Uterus (tissue), 4 donors: ENCODE results near the gene CEBPE. TPM values are rescaled to one million over a fixed set of nuclear protein-coding genes. Genes with fewer than 3 reads are reported as not detected.

Experiments used
- DNase-seq, 2 donors: peaks; one replicate each; pipeline ENCODE4 v3.0.0-alpha.2; 2019 to 2020
- H3K27ac ChIP-seq, 2 donors: fragments of 200-600 bp; sonication (generic); 1 replicate in 1 of 2; 2 replicates in 1 of 2; pipeline ENCODE4 v1.5.1; 2016 to 2018
- H3K27me3 ChIP-seq, 2 donors: fragments of 200-600 bp; sonication (generic); one replicate each; pipeline ENCODE4 v1.5.1; 2018 to 2019; ENCODE audit warnings: control low read depth in 1 of 2
- H3K36me3 ChIP-seq, 2 donors: fragments of 200-600 bp; sonication (generic); one replicate each; pipeline ENCODE4 v1.5.1; 2019; ENCODE audit warnings: control low read depth in 1 of 2
- H3K4me1 ChIP-seq, 2 donors: fragments of 200-600 bp; sonication (generic); one replicate each; pipeline ENCODE4 v1.5.1; 2018 to 2019; ENCODE audit warnings: control low read depth in 1 of 2
- H3K4me3 ChIP-seq, 2 donors: fragments of 200-600 bp; sonication (generic); 1 replicate in 1 of 2; 2 replicates in 1 of 2; pipeline ENCODE4 v1.5.1; 2018 to 2019; ENCODE audit warnings: mild to moderate bottlenecking in 1 of 2
- H3K9me3 ChIP-seq, 2 donors: fragments of 200-600 bp; sonication (generic); one replicate each; pipeline ENCODE4 v1.5.1; 2019; ENCODE audit warnings: control low read depth in 1 of 2
- CTCF ChIP-seq, 4 experiments: fragments of 200-600 bp in 2 of 4; fragments of 450-650 bp in 2 of 4; sonication (generic) in 2 of 4; IDR thresholded peaks; one replicate each; pipeline ENCODE4 v1.5.1; 2016 to 2019; ENCODE audit warnings: antibody characterized with exemption in 4 of 4, mild to moderate bottlenecking in 2 of 4, moderate library complexity in 1 of 4
- POLR2A ChIP-seq, 2 donors: fragments of 450-650 bp; IDR thresholded peaks; one replicate each; pipeline ENCODE4 v1.6.1; 2016; ENCODE audit warnings: antibody characterized with exemption in 2 of 2, mild to moderate bottlenecking in 1 of 2, moderate library complexity in 1 of 2
- intact Hi-C: fragments of 100-400 bp; cut with DNase I; formaldehyde crosslinking; loops from one replicate; pipeline ENCODE4 v1.15.1; 2023; ENCODE audit warnings: low total_unique reads
- total RNA-seq, 4 donors: library from RNA; depleted of rRNA in 3 of 4; stranded (reverse); fragments of >200 nt in 3 of 4; gene quantifications; one replicate each; pipeline versions ENCODE4 v1.1.0 to v1.2.4, GENCODE V29; 2014 to 2023
- donor health status: DM: yes; HTN: yes; CAD: no.

Gene CEBPE
- total RNA-seq, 4 donors from 2014 or later, result not detected

DNA sequence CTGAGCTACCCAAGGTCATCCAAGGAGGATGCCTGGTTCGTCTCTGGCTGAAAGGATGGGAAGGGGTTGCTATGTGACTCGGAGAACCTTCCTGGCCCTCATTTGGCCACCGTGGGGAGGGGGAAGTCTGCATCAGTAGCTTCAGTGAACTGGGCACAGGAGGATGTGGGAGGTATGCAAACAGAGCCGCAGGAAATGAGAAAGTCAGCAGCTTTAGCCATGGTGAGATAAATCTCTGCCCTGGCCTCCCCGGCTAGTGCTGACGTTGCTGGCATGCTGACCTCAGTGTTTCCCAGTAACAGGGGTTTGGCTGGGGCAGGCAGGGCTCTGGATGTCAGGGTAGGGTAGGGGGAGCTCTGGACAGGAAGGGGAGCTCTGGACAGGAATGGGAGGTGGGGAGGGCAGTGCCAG, 2.3 kb upstream of the CEBPE start:
- Histone ChIP-seq H3K36me3 (no peaks in the 10 kb centered on the region), H3K9me3 (no peaks in the 10 kb centered on the region), H3K4me3 (no peak overlapping the region), H3K4me1 (peaks cover 0 to 4% of the 10 kb centered on the region in 2 donors), H3K27me3 (no peaks in the 10 kb centered on the region), H3K27ac (peak overlapping the region; percentile 77 to 83)
- intact Hi-C loops, result no loop called here
- TF ChIP-seq CTCF (IDR thresholded peaks at IDR 0.05) (no peak), POLR2A (IDR thresholded peaks at IDR 0.05) (no peak)
- peak; percentile 74 to 84 for DNase-seq

GRCh38 chr14:23120541-23121251, 1.6 kb upstream of the CEBPE start:
- Histone ChIP-seq H3K27ac (peak overlapping the region; percentile 77 to 83), H3K36me3 (no peaks in the 10 kb centered on the region), H3K4me3 (no peak overlapping the region)

DNA sequence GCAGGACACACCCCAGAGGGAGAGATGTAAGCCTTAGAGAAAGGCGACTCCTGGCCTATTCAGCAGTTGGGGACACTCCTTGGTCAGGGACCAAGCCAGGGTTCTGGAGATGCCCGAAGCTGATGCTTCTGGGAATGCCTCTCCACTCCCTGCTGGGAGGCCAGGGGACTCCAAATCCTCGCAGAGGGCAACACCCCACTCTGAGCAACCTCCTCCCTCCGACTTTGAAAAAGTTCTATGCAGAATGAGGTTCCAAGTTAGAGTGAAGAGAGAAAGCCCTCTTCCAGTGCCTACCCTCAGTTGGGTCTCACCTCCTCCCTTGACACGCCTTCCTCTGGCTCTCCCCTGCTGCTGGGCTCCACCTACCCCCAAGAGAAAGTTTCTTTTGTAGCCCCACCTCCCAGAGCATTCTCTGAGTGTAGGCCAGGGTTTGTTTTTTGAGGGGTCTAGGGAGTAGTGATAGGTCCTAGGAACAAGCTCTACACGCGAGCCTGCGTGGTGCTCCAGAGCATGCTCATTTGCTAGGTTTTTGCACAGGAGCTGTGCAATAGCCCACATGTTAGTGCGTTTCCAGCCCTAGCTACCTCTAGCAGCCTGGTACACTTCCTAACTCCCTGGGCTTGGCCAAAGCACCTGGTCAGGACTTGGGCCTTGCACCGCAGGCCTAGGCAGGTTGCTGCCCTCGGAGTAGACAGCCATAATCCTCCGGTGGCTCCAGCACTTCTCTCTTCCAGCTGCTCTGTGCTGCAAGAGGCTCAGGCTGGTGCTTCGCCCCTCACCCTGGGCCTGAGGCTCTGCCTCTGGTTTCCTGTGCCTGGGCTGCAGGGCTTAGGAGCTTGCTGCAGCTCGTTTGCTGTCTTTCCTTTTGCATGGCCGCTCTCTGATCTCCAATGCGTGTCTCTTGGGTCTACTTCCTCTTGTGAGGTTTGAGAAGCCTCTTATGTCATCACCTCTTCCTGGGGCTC, 590 bp upstream of the CEBPE start:
- DNase-seq, result no peak
- no peaks in the 10 kb centered on the region for H3K9me3 ChIP-seq
- H3K4me1 ChIP-seq, result peaks cover 0 to 4% of the 10 kb centered on the region in 2 donors
- H3K27me3 ChIP-seq, result no peaks in the 10 kb centered on the region
- TF ChIP-seq POLR2A (IDR thresholded peaks at IDR 0.05), result no peak
- no peak for TF ChIP-seq CTCF (IDR thresholded peaks at IDR 0.05)
- H3K4me3 ChIP-seq, result no peak overlapping the region
- H3K27ac ChIP-seq, result no peak overlapping the region
- intact Hi-C loops, result loop anchor here (2.0 kb wide), 1 partner anchor 67 kb away; no protein-coding TSS in a partner anchor
- no peaks in the 10 kb centered on the region for H3K36me3 ChIP-seq

More at GRCh38 chr14:23120541-23121251, 1.6 kb upstream of the CEBPE start:
- Histone ChIP-seq H3K9me3 (no peaks in the 10 kb centered on the region), H3K27me3 (no peaks in the 10 kb centered on the region), H3K4me1 (peaks cover 0 to 4% of the 10 kb centered on the region in 2 donors)
- intact Hi-C loops, result no loop called here
- TF ChIP-seq POLR2A (IDR thresholded peaks at IDR 0.05), result peak in 1 of 2 donors; percentile 43
- peak; percentile 100 for TF ChIP-seq CTCF (IDR thresholded peaks at IDR 0.05)
- peak; percentile 93 for DNase-seq

- Histone ChIP-seq H3K27ac (no peak overlapping the region), H3K9me3 (no peaks in the 10 kb centered on the region), H3K4me3 (no peak overlapping the region), H3K4me1 (peaks cover 0 to 4% of the 10 kb centered on the region in 2 donors), H3K36me3 (no peaks in the 10 kb centered on the region), H3K27me3 (no peaks in the 10 kb centered on the region)
- TF ChIP-seq CTCF (IDR thresholded peaks at IDR 0.05), result no peak
- no peak for TF ChIP-seq POLR2A (IDR thresholded peaks at IDR 0.05)
- DNase-seq, result no peak
- intact Hi-C loops, result loop anchor here (2.0 kb wide), 1 partner anchor 69 kb away; no protein-coding TSS in a partner anchor
Measured at GRCh38 chr14:23117371-23118020, 1.6 kb downstream of the CEBPE start.
